K562 (cell line): ENCODE results near the gene INSM2. TPM values are rescaled to one million over a fixed set of nuclear protein-coding genes. Genes with fewer than 3 reads are reported as not detected.

Source experiments
- BRF2 ChIP-seq: IDR thresholded peaks from 3 replicates; pipeline ENCODE4 v1.6.1; 2011; ENCODE audit warnings: borderline replicate concordance, mild to moderate bottlenecking; ENCODE audit not compliant: insufficient read length, insufficient read depth
- CBX5 ChIP-seq: IDR thresholded peaks from 2 replicates; pipeline ENCODE4 v1.6.1; 2014; ENCODE audit warnings: low read depth, borderline replicate concordance
- CEBPG ChIP-seq, 3 experiments: fragments of 200-800 bp in 1 of 3; sonication (Bioruptor generic) in 1 of 3; sonication (generic) in 1 of 3; formaldehyde crosslinking in 1 of 3; IDR thresholded peaks in 2 of 3; conservative IDR thresholded peaks in 1 of 3; 2 replicates each; pipeline versions ENCODE4 v1.6.1 to v1.8.0; 2016 to 2022; ENCODE audit warnings: missing compliant biosample characterization in 2 of 3, missing genetic modification characterization in 2 of 3, mild to moderate bottlenecking in 1 of 3, missing genetic modification reagents in 1 of 3
- DACH1 ChIP-seq: fragments of 450-650 bp; IDR thresholded peaks from 2 replicates; pipeline ENCODE4 v1.6.1; 2018; ENCODE audit not compliant: partially characterized antibody
- E2F8 ChIP-seq: fragments of 450-650 bp; IDR thresholded peaks from 2 replicates; pipeline ENCODE4 v1.7.1; 2018; ENCODE audit warnings: mild to moderate bottlenecking, low read depth; ENCODE audit not compliant: partially characterized antibody
- FOXA3 ChIP-seq, 2 experiments: fragments of 450-650 bp in 1 of 2; sonication (generic) in 1 of 2; formaldehyde crosslinking; IDR thresholded peaks in 1 of 2; conservative IDR thresholded peaks in 1 of 2; 2 replicates each; pipeline versions ENCODE4 v1.4.0 to v1.8.0; 2020 to 2022; ENCODE audit warnings: mild to moderate bottlenecking in 2 of 2, missing genetic modification reagents in 1 of 2
- FOXM1 ChIP-seq, 2 experiments: fragments of 450-650 bp in 1 of 2; sonication (generic) in 1 of 2; formaldehyde crosslinking in 1 of 2; IDR thresholded peaks; 2 replicates each; pipeline versions ENCODE4 v1.6.1 to v1.9.0; 2017 to 2022; ENCODE audit warnings: low read depth in 2 of 2, mild to moderate bottlenecking in 2 of 2, missing genetic modification reagents in 1 of 2, moderate library complexity in 1 of 2
- FOXP1 ChIP-seq: sonication (generic); formaldehyde crosslinking; IDR thresholded peaks from 2 replicates; pipeline ENCODE4 v1.8.0; 2022; ENCODE audit warnings: mild to moderate bottlenecking, missing genetic modification reagents
- GTF3C2 ChIP-seq: IDR thresholded peaks from 3 replicates; pipeline ENCODE4 v1.6.1; 2011; ENCODE audit warnings: borderline replicate concordance, mild to moderate bottlenecking, moderate library complexity; ENCODE audit not compliant: insufficient read length; ENCODE audit errors: extremely low read depth
- HIVEP1 ChIP-seq: fragments of 250-450 bp; sonication (Bioruptor Pico); IDR thresholded peaks from 2 replicates; pipeline ENCODE4 v1.4.0; 2020; ENCODE audit warnings: mild to moderate bottlenecking
- PHB2 ChIP-seq: fragments of 450-650 bp; IDR thresholded peaks from 2 replicates; pipeline ENCODE4 v1.6.1; 2017; ENCODE audit warnings: low read depth
- RBM34 ChIP-seq: fragments of 200-400 bp; formaldehyde crosslinking; IDR thresholded peaks from 2 replicates; pipeline ENCODE4 v1.6.1; 2018; ENCODE audit warnings: low read length, borderline replicate concordance; ENCODE audit not compliant: insufficient read depth
- RFX1 ChIP-seq: fragments of 450-650 bp; IDR thresholded peaks from 2 replicates; pipeline ENCODE4 v1.6.1; 2016; ENCODE audit warnings: mild to moderate bottlenecking, moderate library complexity
- SNIP1 ChIP-seq: fragments of 450-650 bp; IDR thresholded peaks from 2 replicates; pipeline ENCODE4 v1.7.1; 2017; ENCODE audit warnings: low read depth, mild to moderate bottlenecking
- ZNF217 ChIP-seq: sonication (generic); formaldehyde crosslinking; IDR thresholded peaks from 2 replicates; pipeline ENCODE4 v1.8.0; 2022; ENCODE audit warnings: mild to moderate bottlenecking, missing genetic modification reagents
- ZNF24 ChIP-seq: fragments of 450-650 bp; IDR thresholded peaks from 2 replicates; pipeline ENCODE4 v1.6.1; 2016
- ZNF398 ChIP-seq: fragments of 250-450 bp; sonication (Bioruptor Pico); IDR thresholded peaks from 2 replicates; pipeline ENCODE4 v1.8.0; 2021; ENCODE audit warnings: moderate library complexity, mild to moderate bottlenecking, inconsistent platforms
- ZNF507 ChIP-seq: conservative IDR thresholded peaks from 2 replicates; pipeline ENCODE4 v1.6.1; 2017; ENCODE audit warnings: missing genetic modification characterization, missing compliant biosample characterization
- polyA plus RNA-seq, 8 experiments: library from polyadenylated mRNA; depleted of rRNA in 4 of 8; stranded (reverse) in 5 of 8; unstranded in 3 of 8; fragments of >200 nt; fragmentation: Nextera tagmentation in 2 of 8; fragmentation: Illumina TruSeq in 1 of 8; extraction: Ambion mirVana in 2 of 8; extraction: Trizol in 1 of 8; gene quantifications; 2 replicates each; pipeline versions ENCODE4 v1.2.1 to v1.2.3, GENCODE V29; 2011 to 2014; ENCODE audit warnings: inconsistent platforms in 1 of 8, missing spikeins in 1 of 8
- total RNA-seq, 7 experiments: library from RNA; depleted of rRNA in 6 of 7; stranded (reverse); fragments of >200 nt in 6 of 7; fragmentation: Illumina TruSeq in 2 of 7; extraction: Trizol in 2 of 7; gene quantifications; 2 replicates each; pipeline versions ENCODE4 v1.2.1 to v1.2.3, GENCODE V29; 2011 to 2021; ENCODE audit warnings: low replicate concordance in 1 of 7

Gene INSM2
- total and polyA plus RNA-seq, 9 of the 15 experiments (the other 6 are each of a cell fraction or from before 2014, with no cell fraction given): not detected

- no peak for TF ChIP-seq ZNF398
- no peak for TF ChIP-seq FOXM1 (IDR thresholded peaks at IDR 0.05; ENCODE audit: low read depth)
- TF ChIP-seq FOXM1 (CRISPR knock-in tag; IDR thresholded peaks at IDR 0.05; ENCODE audit: low read depth): peak; percentile 99
- peak; percentile 75 for TF ChIP-seq CEBPG (CRISPR knock-in tag; IDR thresholded peaks at IDR 0.05)
- TF ChIP-seq CEBPG (tag; conservative IDR thresholded peaks at IDR 0.05 in 1 of 2, IDR thresholded peaks at IDR 0.05 in 1 of 2): no peak
- no peak for TF ChIP-seq ZNF507
- no peak for TF ChIP-seq GTF3C2
- TF ChIP-seq SNIP1: no peak
- TF ChIP-seq BRF2: no peak
- TF ChIP-seq HIVEP1 (CRISPR knock-in tag): no peak
- TF ChIP-seq FOXP1: peak; percentile 100
- TF ChIP-seq DACH1: no peak
- no peak for TF ChIP-seq RBM34
- peak; percentile 98 for TF ChIP-seq ZNF217 (CRISPR knock-in tag)
- no peak for TF ChIP-seq PHB2
- TF ChIP-seq RFX1: no peak
- TF ChIP-seq FOXA3 (CRISPR knock-in tag; conservative IDR thresholded peaks at IDR 0.05 in 1 of 2, IDR thresholded peaks at IDR 0.05 in 1 of 2): peak in 1 of 2 experiments; percentile 92; a peak in 2 of 4 replicates
- peak; percentile 58; the same call in 1 of the 2 replicates for TF ChIP-seq ZNF24
- no peak for TF ChIP-seq CBX5
- TF ChIP-seq E2F8: peak; percentile 30
These were observed 1.0 kb downstream of the INSM2 start (continued) for GRCh38 chr14:35534873-35535482.
